HG03159 (cell line): ENCODE measurements around the gene CSTPP1.

Source experiments
- ATAC-seq: cut with Tn5 transposase; IDR thresholded peaks from one replicate; pipeline ENCODE4 v1.9.1; 2021; ENCODE audit warnings: mild to moderate bottlenecking, moderate library complexity; ENCODE audit not compliant: unreplicated experiment

Gene CSTPP1, protein sequence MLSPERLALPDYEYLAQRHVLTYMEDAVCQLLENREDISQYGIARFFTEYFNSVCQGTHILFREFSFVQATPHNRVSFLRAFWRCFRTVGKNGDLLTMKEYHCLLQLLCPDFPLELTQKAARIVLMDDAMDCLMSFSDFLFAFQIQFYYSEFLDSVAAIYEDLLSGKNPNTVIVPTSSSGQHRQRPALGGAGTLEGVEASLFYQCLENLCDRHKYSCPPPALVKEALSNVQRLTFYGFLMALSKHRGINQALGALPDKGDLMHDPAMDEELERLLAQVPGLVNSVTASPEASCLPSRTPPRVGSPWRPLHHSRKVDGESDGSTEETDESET

DNA sequence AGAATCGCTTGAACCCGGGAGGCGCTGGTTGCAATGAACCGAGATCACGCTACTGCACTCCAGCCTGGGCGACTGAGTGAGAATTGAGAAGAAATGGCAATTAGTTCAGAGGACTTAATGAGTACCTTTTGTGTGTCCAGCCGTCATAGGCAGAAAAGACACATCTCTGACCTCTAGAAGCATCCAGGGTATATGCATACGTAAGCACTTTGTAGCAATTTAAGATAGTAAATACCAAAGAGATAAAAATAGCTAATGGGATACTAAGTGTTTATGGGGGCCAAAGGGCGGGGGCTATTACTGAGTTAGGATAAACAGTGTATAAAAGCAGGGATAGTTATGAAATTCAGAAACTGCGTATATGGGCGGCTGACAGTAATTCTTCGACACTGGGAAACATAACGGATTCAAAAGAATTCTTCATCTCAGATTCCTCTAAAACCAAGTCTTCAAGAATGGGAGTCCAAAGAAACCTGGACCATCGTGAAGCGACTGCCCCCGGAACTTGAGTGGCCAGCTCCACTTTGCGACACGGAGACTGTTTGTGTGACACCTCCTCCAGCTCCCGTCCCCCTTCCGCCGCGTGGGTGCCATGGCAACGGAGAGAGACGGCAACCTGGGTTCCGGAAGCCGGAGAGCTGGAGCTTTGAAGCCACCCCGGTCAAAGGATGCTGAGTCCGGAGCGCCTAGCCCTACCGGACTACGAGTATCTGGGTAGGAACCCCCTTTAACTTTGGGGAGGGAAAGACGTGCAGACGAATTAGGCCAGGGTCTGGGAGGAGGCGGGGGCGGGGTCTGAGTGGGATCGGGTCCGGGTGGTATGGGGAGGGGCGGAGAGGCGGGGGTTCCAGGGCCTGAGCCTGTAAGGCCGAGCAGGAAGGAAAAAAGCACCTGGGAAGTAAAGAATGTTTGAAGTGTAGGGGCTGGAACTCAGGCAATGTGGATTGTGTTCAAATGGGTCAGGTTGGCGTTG is at the start of gene CSTPP1:
TSS of gene CSTPP1 (plus strand) at position 624 of the 973 bp plus-strand sequence. CDS start at position 669, 45 bp downstream.
- peak; percentile 97 for ATAC-seq

GRCh38 chr11:46888636-46889035 is 47.9 kb upstream of the CSTPP1 start:
- no peak for ATAC-seq

DNA sequence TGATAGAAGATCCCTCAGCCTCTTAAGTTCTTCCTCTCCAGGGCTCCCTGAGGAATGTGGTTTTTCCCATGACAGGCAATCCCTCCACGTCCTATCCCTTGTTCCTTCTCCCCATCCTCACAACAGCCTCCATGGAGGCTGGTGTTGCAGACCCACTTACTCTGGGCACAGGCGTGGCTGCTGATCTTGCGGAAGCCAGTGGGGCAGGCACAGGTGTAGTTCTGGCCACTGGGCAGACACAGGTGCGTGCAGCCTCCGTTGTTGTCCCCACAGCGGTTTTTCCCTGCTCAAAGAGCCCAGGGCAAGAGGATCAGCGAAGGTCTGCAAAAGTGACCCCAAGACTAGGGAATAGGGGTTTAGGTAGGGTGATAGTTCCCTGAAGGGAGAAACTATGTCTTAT is 47.3 kb upstream of the CSTPP1 start:
- no peak for ATAC-seq

GRCh38 chr11:46889689-46890475 is 46.7 kb upstream of the CSTPP1 start:
- ATAC-seq = no peak

- ATAC-seq = no peak
Measured at GRCh38 chr11:46890665-46891064, 45.9 kb upstream of the CSTPP1 start.

- ATAC-seq = no peak
Measured at GRCh38 chr11:46892109-46892508, 44.5 kb upstream of the CSTPP1 start.

DNA sequence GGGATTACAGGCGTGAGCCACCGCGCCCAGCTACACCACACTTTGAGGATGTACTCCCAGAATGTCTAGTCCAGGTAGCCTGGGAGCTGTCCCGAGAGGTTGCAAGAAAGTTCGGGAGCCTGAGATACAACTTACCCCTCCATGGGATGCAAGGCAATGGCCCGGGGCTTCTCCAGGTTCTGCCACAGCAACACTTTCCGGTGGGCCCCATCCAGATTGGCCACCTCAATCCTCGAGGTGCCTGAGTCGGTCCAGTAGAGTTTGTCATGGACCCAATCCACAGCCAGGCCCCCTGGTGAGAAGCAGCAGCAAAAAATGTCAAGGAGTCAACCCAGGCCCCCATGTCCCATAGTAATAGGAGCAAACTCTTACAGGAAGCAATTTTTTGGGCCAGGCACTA is 43.7 kb upstream of the CSTPP1 start:
- ATAC-seq = no peak

- ATAC-seq = no peak
Measured at GRCh38 chr11:46894506-46894905, 42.1 kb upstream of the CSTPP1 start.

DNA sequence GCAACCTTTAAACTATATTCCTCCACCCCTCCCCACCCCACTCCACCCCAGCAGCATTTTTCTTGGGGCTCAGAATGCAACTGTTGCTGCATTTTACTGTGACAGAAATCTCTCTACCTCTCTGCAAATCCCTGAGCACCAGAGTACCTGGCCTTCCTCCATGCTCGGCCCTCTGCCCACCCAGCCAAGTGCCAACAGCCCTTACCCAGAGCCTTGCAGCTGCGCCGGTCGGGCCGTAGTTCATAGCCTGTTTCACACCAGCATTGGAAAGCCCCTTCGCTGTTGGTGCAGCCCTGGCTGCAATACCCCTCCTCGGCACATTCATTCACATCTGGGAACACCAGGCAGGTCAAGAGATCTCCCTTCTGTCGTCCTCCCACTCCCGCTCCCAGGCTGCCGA is 41.6 kb upstream of the CSTPP1 start:
- ATAC-seq = no peak

DNA sequence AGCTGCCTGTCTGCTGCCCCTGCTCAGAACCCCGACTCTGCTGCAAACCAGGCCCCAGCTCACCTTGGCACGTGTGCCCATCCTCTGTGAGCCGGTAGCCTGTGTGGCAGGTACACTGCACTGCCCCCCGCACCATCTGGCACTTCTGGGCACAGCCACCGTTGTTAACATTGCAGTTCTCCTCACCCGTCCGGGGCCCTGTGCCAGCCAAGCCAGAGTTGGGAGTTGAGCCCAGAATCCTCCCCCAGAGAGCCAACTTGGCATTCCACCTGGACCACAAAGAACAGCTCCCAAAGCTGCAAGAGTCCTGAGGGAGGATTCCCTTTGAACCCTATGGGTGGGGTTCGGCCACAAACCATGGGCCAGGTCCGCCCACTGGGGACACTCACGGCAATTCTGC is 40.7 kb upstream of the CSTPP1 start:
- ATAC-seq = no peak

DNA sequence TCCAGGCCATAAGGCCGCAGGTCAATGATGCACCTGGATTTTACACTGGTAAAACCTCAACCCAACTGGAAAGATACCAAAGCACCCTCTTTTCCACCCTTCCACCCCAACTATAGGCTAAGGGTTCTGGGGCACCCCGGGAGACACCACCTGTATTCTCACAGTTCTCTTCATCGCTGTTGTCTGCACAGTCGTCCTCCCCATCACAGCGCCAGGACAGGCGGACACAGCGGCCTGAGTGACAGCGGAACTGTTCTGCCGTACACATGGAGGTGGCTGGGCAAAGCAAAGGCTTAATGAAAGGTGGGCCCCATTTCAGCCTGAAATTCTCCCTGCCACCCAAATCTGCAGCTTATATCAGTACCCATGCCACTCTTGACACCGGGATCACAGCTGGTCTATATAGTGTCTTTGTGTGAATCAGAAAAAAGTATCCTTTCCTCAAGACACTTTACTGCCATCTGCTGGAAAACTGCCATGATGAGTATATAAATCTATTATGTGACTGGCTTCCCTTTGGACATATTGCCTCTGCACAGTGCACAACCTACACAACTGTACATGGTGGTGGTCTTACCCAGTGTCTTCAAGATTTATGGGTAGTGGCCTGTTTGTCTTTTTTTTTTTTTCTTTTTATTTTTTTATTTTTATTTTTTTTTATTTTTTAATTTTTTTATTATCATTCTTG is 39.7 kb upstream of the CSTPP1 start:
- ATAC-seq = no peak

GRCh38 chr11:46898396-46899095 is 38.0 kb upstream of the CSTPP1 start:
- no peak for ATAC-seq

DNA sequence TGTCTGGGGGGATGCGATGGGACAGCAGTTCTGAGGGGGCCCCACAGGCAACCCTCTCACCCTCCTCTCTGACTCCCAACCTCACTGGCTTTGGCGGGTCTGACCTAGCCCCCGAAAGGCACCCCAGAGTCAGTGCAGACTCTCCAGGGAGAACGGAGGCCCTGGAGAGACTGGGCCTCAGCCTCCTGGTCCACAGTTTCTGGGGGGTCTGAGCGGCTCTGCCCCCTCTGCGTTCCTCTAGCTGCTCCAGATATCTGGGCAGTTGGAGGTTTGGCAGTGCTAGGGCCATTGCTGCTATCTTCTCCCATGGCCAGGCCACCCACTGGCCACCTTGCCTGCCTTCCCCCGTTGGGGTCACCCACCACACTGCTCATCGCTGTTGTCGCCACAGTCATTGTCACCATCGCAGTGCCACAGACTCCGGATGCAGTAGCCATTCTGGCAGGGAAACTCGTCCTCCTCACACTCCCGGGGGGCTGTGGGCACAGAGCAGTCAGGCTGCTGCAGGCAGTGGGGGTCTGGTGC is 37.0 kb upstream of the CSTPP1 start:
- no peak for ATAC-seq

DNA sequence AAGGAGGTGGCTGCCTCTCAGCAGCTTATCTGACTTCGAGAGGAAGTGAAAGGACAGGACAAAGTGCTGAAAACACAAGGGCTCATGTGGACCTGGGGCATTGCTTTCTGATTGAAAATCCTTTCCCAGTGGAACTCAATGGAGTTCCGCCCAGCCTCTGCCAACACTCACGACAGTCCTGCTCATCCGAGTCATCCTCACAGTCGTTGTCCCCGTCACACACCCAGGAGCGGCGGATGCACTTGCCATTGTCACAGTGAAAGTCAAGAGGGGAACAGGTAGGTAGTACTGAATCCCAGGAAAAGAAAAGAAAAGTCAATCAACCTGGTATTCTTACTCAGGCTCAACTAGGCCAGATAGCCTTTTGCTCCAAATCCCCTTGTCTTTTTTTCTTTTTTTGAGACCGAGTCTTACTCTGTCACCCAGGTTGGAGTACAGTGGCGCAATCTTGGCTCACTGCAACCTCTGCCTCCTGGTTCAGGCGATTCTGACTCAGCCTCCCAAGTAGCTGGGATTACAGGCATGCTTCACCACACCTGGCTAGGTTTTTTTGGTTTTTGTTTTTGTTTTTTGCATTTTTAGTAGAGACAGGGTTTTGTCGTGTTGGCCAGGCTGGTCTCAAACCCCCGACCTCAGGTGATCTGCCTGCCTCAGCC is 36.3 kb upstream of the CSTPP1 start:
- no peak for ATAC-seq

DNA sequence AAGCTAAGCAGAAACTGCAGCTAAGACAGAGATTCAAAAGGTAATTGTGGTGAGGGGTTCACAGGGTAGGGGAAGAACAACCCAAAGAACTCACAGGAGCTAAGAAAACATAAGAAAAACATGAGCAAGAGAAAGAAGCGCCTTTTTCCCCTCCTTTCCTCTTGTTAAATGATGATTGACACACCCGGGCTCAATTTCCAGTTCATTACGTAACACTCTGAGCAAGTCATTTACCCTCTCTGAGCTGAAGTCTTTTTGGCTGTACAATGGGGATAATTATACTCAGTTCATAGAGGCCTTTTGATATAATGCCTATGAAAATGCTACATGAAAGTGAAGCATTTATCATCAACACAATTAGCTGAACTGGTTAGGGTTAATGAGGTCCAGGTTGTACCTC is 35.4 kb upstream of the CSTPP1 start:
- ATAC-seq = no peak

GRCh38 chr11:46902694-46903093 is 33.9 kb upstream of the CSTPP1 start:
- ATAC-seq = no peak

DNA sequence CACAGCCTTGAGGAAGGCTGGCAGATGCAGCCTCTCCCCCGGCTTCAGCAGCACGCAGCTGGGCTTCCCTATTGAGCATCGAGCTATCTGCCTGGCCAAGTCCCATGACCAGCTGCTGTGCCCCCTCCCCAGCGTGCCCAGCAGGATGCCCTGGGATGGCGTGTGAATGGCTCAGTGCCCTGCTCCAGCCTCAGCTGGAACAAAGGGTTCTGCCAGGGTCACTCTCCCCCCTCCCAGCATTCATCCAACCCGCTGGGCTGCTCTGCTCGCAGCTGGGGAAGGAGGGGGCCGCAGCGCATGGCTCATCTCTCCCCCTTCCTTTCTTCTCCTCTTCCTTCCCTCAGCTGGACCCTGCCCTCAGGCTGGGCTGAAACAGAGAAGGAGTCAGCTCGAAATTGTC is 32.7 kb upstream of the CSTPP1 start:
- no peak for ATAC-seq

DNA sequence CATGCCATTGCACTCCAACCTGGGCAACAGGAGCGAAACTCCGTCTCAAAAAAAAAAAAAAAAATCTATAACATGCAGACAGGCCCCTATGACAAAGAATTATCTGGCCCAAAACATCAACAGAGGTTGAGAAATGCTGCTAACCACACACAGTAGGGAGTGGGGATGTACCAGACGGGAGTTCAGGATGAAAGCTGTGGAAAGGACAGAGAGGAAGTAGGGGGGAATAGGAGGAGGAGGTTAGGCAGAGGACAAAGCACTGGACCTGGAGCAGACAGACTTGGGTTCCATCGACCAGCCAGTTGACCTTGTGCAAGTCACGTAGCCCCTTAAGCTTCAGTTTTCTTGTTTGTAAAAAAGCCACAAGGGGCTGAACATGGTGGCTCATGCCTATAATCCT is 30.8 kb upstream of the CSTPP1 start:
- no peak for ATAC-seq

- no peak for ATAC-seq
Measured at GRCh38 chr11:46906609-46907041, 29.9 kb upstream of the CSTPP1 start.
